ENCODE data around the gene PRR15L. TPM values are rescaled to one million over a fixed set of nuclear protein-coding genes. Genes with fewer than 3 reads are reported as not detected.

PRR15L gene
- total and polyA plus RNA-seq, 2 of the 8 experiments (the other 6 are each of a cell fraction or from before 2014, with no cell fraction given) = 0.26 to 1.1 TPM

DNA sequence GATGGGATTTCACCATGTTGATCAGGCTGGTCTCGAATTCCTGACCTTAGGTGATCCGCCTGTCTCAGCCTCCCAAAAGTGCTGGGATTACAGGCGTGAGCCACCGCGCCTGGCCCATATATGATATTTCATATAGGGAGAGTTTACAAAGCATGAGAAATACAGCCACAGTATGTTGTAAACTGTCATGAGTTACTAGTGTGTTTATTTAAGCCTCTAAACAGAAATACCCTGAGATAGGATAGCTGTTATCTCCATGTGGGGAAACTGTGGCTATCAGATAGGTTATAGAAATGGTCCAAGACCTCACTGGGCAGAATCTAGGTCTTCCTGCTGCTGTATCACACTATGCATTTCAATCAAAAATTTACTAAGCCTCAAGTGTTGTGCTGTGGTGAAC, 11.2 kb upstream of the PRR15L start:
- H3K23ac ChIP-seq (ENCODE audit: insufficient read length) = no peak overlapping the region
- H2AFZ ChIP-seq (ENCODE audit: low read length) = no peak overlapping the region
- no peak overlapping the region for H3K14ac ChIP-seq (ENCODE audit: insufficient read length)
- no peak overlapping the region for H2BK20ac ChIP-seq (ENCODE audit: low read length)
- no peak overlapping the region for H4K5ac ChIP-seq (ENCODE audit: insufficient read length, low read depth, low read length)
- ChIA-PET CTCF (ENCODE audit: partially characterized antibody) (interaction anchor here (0.6 to 40.5 kb wide), 6 partner anchors 10 to 124 kb away, joined by 3 to 1010 read pairs (median 34); partner anchors contain the start of genes PNPO, PRR15L and SCRN2), POLR2A (ENCODE audit: partially characterized antibody) (no interaction called here)
- no peak overlapping the region for H3K9ac ChIP-seq (replicated peaks in 1 of 4; ENCODE audit: extremely low read depth in 1 of 4, low read depth in 3 of 4, low read length in 3 of 4)
- no peak overlapping the region for H3K4me2 ChIP-seq (ENCODE audit: insufficient read depth in 1 of 2, low read depth in 2 of 2, low read length in 2 of 2)
- H2BK5ac ChIP-seq (ENCODE audit: low read depth, low read length) = no peak overlapping the region
- no peak overlapping the region for H3K56ac ChIP-seq (replicated peaks; ENCODE audit: insufficient read length, low read depth, low read length)
- H3K4me1 ChIP-seq (replicated peaks in 1 of 4; ENCODE audit: control insufficient read depth in 3 of 4, insufficient read depth in 4 of 4, low read length in 3 of 4) = peaks cover 0 to 6% (median 3%) of the 10 kb centered on the region in 4 experiments; a peak in 6 of 7 replicates
- H3K23me2 ChIP-seq (ENCODE audit: low read depth, low read length) = peaks cover 4% of the 10 kb centered on the region
- peaks cover 0 to 12% of the 10 kb centered on the region in 2 experiments; a peak in 1 of 4 replicates for H3K79me2 ChIP-seq (ENCODE audit: control insufficient read depth in 1 of 2, insufficient read depth in 2 of 2, low read length in 2 of 2)
- H4K91ac ChIP-seq (replicated peaks; ENCODE audit: insufficient read length, low read length) = no peak overlapping the region
- H3K18ac ChIP-seq (ENCODE audit: extremely low read depth, low read length) = no peak overlapping the region
- no peak overlapping the region for H4K8ac ChIP-seq (ENCODE audit: extremely low read depth, insufficient read depth, low read length)
- no peaks in the 10 kb centered on the region for H4K20me1 ChIP-seq (replicated peaks in 1 of 2; ENCODE audit: control insufficient read depth in 1 of 2, insufficient read depth in 2 of 2, low read length in 2 of 2)
- H3K4ac ChIP-seq (replicated peaks; ENCODE audit: insufficient read length, low read depth, low read length) = no peak overlapping the region
- H3K4me3 ChIP-seq (ENCODE audit: extremely low read depth in 1 of 4, insufficient read depth in 2 of 4, low read depth in 3 of 4, low read length in 4 of 4) = no peak overlapping the region
- WGBS, 2 experiments (ENCODE audit: extremely low coverage in 1 of 2, insufficient coverage in 1 of 2, insufficient read length in 1 of 2, insufficient replicate concordance in 2 of 2, low coverage in 1 of 2, low lambda C conversion rate in 2 of 2, missing lambda C conversion rate in 1 of 2) = 99% methylated on average over 5 of the region's 5 CpGs; no CpG with 5 or more reads in 1 of the 2 experiments
- H2BK12ac ChIP-seq (ENCODE audit: low read depth, low read length) = no peak overlapping the region
- H3K9me3 ChIP-seq (ENCODE audit: insufficient read depth in 2 of 2, low read depth in 1 of 2, low read length in 1 of 2) = no peaks in the 10 kb centered on the region
- no peaks in the 10 kb centered on the region for H3K27me3 ChIP-seq (replicated peaks in 1 of 4; ENCODE audit: control insufficient read depth in 3 of 4, extremely low read depth in 1 of 4, insufficient read depth in 3 of 4, low read length in 3 of 4)
- H3K36me3 ChIP-seq (ENCODE audit: control insufficient read depth in 2 of 4, insufficient read depth in 4 of 4, low read length in 3 of 4) = peaks cover 0 to 4% (median 3%) of the 10 kb centered on the region in 4 experiments; a peak in 3 of 8 replicates
- TF ChIP-seq RNF2 (IDR thresholded peaks at IDR 0.05; ENCODE audit: borderline replicate concordance, low read depth, low read length, missing control alignments, poor library complexity, severe bottlenecking) (no peak), ZNF274 (IDR thresholded peaks at IDR 0.05; ENCODE audit: borderline replicate concordance, extremely low read depth, low read length) (no peak), POU5F1 (IDR thresholded peaks at IDR 0.05; ENCODE audit: low read depth, low read length) (no peak), SP2 (IDR thresholded peaks at IDR 0.05; ENCODE audit: low read length) (no peak), CBX8 (IDR thresholded peaks at IDR 0.05; ENCODE audit: borderline replicate concordance, low read depth, low read length) (no peak)
- FAIRE-seq (no peak), DNase-seq (ENCODE audit: low read depth in 1 of 2, low spot score in 2 of 2) (no peak)
- H2BK15ac ChIP-seq (ENCODE audit: low read length) = no peak overlapping the region
- H2BK120ac ChIP-seq (replicated peaks; ENCODE audit: low read depth, low read length) = no peak overlapping the region
- no peak overlapping the region for H2AK5ac ChIP-seq (ENCODE audit: low read depth, low read length)
- H3K79me1 ChIP-seq (ENCODE audit: low read depth, low read length) = no peaks in the 10 kb centered on the region
- no peak overlapping the region for H3K27ac ChIP-seq (ENCODE audit: low read depth, low read length)

Data from H1 (cell line).